K562 (cell line): ENCODE measurements around the gene PPARD. TPM values are rescaled to one million over a fixed set of nuclear protein-coding genes. Genes with fewer than 3 reads are reported as not detected.

Experiments used
- COPS2 ChIP-seq: fragments of 450-650 bp; conservative IDR thresholded peaks from 2 replicates; pipeline ENCODE4 v1.6.1; 2016; ENCODE audit warnings: mild to moderate bottlenecking, moderate library complexity
- EWSR1 ChIP-seq: fragments of 450-650 bp; IDR thresholded peaks from 2 replicates; pipeline ENCODE4 v1.6.1; 2018; ENCODE audit warnings: borderline replicate concordance, mild to moderate bottlenecking, low read depth, moderate library complexity; ENCODE audit not compliant: partially characterized antibody
- L3MBTL2 ChIP-seq: fragments of 450-650 bp; IDR thresholded peaks from 2 replicates; pipeline ENCODE4 v1.6.1; 2016; ENCODE audit warnings: mild to moderate bottlenecking, moderate library complexity
- MAFG ChIP-seq: fragments of 450-650 bp; conservative IDR thresholded peaks from 2 replicates; pipeline ENCODE4 v1.6.1; 2016; ENCODE audit warnings: missing genetic modification characterization, missing compliant biosample characterization
- MAZ ChIP-seq, 2 experiments: fragments of 450-650 bp in 1 of 2; sonication (generic) in 1 of 2; formaldehyde crosslinking; IDR thresholded peaks in 1 of 2; conservative IDR thresholded peaks in 1 of 2; 2 replicates each; pipeline versions ENCODE4 v1.4.0 to v1.5.0; 2020; ENCODE audit warnings: mild to moderate bottlenecking in 1 of 2, missing genetic modification reagents in 1 of 2
- MNT ChIP-seq, 2 experiments: fragments of 450-650 bp; conservative IDR thresholded peaks; 2 replicates each; pipeline ENCODE4 v1.6.1; 2017; ENCODE audit warnings: mild to moderate bottlenecking in 2 of 2, moderate library complexity in 2 of 2
- MXD1 ChIP-seq: fragments of 250-450 bp; sonication (Bioruptor Pico); IDR thresholded peaks from 2 replicates; pipeline ENCODE4 v1.8.0; 2021; ENCODE audit warnings: borderline replicate concordance, mild to moderate bottlenecking, moderate library complexity; ENCODE audit not compliant: poor library complexity, severe bottlenecking
- NFXL1 ChIP-seq: fragments of 450-650 bp; formaldehyde crosslinking; IDR thresholded peaks from 2 replicates; pipeline ENCODE4 v1.4.0; 2021; ENCODE audit warnings: mild to moderate bottlenecking
- RUNX1 ChIP-seq: sonication (generic); IDR thresholded peaks from 2 replicates; pipeline ENCODE4 v1.6.1; 2016; ENCODE audit warnings: antibody characterized with exemption, low read depth
- SIN3B ChIP-seq: fragments of 450-650 bp; IDR thresholded peaks from 2 replicates; pipeline ENCODE4 v1.6.1; 2017; ENCODE audit warnings: low read depth, mild to moderate bottlenecking, moderate library complexity
- SMAD3 ChIP-seq: fragments of 450-650 bp; formaldehyde crosslinking; conservative IDR thresholded peaks from 2 replicates; pipeline ENCODE4 v1.4.0; 2020; ENCODE audit warnings: mild to moderate bottlenecking
- TAF9B ChIP-seq: fragments of 450-650 bp; IDR thresholded peaks from 2 replicates; pipeline ENCODE4 v1.6.1; 2018; ENCODE audit warnings: mild to moderate bottlenecking; ENCODE audit not compliant: partially characterized antibody
- ZFP30 ChIP-seq: fragments of 250-450 bp; sonication (Bioruptor Pico); IDR thresholded peaks from 2 replicates; pipeline ENCODE4 v1.8.0; 2022; ENCODE audit warnings: moderate library complexity, mild to moderate bottlenecking, inconsistent platforms, borderline replicate concordance
- ZNF740 ChIP-seq, 3 experiments: fragments of 200-800 bp in 1 of 3; sonication (Bioruptor generic) in 1 of 3; sonication (generic) in 1 of 3; formaldehyde crosslinking in 1 of 3; IDR thresholded peaks; 2 replicates each; pipeline versions ENCODE4 v1.6.1 to v1.8.0; 2016 to 2022; ENCODE audit warnings: mild to moderate bottlenecking in 2 of 3, missing compliant biosample characterization in 2 of 3, missing genetic modification characterization in 2 of 3, missing genetic modification reagents in 1 of 3
- polyA plus RNA-seq, 8 experiments: library from polyadenylated mRNA; depleted of rRNA in 4 of 8; stranded (reverse) in 5 of 8; unstranded in 3 of 8; fragments of >200 nt; fragmentation: Nextera tagmentation in 2 of 8; fragmentation: Illumina TruSeq in 1 of 8; extraction: Ambion mirVana in 2 of 8; extraction: Trizol in 1 of 8; gene quantifications; 2 replicates each; pipeline versions ENCODE4 v1.2.1 to v1.2.3, GENCODE V29; 2011 to 2014; ENCODE audit warnings: inconsistent platforms in 1 of 8, missing spikeins in 1 of 8
- total RNA-seq, 7 experiments: library from RNA; depleted of rRNA in 6 of 7; stranded (reverse); fragments of >200 nt in 6 of 7; fragmentation: Illumina TruSeq in 2 of 7; extraction: Trizol in 2 of 7; gene quantifications; 2 replicates each; pipeline versions ENCODE4 v1.2.1 to v1.2.3, GENCODE V29; 2011 to 2021; ENCODE audit warnings: low replicate concordance in 1 of 7
- TF ChIP-seq, protein P1 (sequence below), 2 experiments: fragments of 200-800 bp in 1 of 2; sonication (Bioruptor generic) in 1 of 2; sonication (generic) in 1 of 2; formaldehyde crosslinking in 1 of 2; IDR thresholded peaks in 1 of 2; conservative IDR thresholded peaks in 1 of 2; 2 replicates each; pipeline versions ENCODE4 v1.5.0 to v1.6.1; 2016 to 2020; ENCODE audit warnings: missing compliant biosample characterization in 1 of 2, missing genetic modification characterization in 1 of 2, missing genetic modification reagents in 1 of 2
- TF ChIP-seq, protein P2 (sequence below): fragments of 450-650 bp; IDR thresholded peaks from 2 replicates; pipeline ENCODE4 v1.7.0; 2016; ENCODE audit warnings: borderline replicate concordance

The PPARD gene
- total and polyA plus RNA-seq, 9 of the 15 experiments (the other 6 are each of a cell fraction or from before 2014, with no cell fraction given): 0.14 to 13.2 (median 3.8) TPM

GRCh38 chr6:35297601-35298481 is 44.5 kb upstream of the PPARD start, which contains the start of gene DEF6 (continued):
- TF ChIP-seq NFXL1 (CRISPR knock-in tag) (no peak), MAFG (tag) (no peak), L3MBTL2 (peak; percentile 90), ZFP30 (CRISPR knock-in tag) (no peak), TAF9B (no peak), ZNF740 (CRISPR knock-in tag; IDR thresholded peaks at IDR 0.05) (peak; percentile 58; the same call in 1 of the 2 replicates), ZNF740 (tag; IDR thresholded peaks at IDR 0.05) (no peak), MNT (conservative IDR thresholded peaks at IDR 0.05) (peak; percentile 60 to 82), SIN3B (no peak), COPS2 (no peak), EWSR1 (no peak), RUNX1 (peak; percentile 71; the same call in 1 of the 2 replicates), MXD1 (CRISPR knock-in tag) (no peak), SMAD3 (CRISPR knock-in tag) (no peak), MAZ (CRISPR knock-in tag; conservative IDR thresholded peaks at IDR 0.05 in 1 of 2, IDR thresholded peaks at IDR 0.05 in 1 of 2) (peak; percentile 83 to 94; a peak in 3 of 4 replicates)
- TF ChIP-seq, protein P1, sequence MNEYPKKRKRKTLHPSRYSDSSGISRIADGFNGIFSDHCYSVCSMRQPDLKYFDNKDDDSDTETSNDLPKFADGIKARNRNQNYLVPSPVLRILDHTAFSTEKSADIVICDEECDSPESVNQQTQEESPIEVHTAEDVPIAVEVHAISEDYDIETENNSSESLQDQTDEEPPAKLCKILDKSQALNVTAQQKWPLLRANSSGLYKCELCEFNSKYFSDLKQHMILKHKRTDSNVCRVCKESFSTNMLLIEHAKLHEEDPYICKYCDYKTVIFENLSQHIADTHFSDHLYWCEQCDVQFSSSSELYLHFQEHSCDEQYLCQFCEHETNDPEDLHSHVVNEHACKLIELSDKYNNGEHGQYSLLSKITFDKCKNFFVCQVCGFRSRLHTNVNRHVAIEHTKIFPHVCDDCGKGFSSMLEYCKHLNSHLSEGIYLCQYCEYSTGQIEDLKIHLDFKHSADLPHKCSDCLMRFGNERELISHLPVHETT (CRISPR knock-in tag; conservative IDR thresholded peaks at IDR 0.05 in 1 of 2, IDR thresholded peaks at IDR 0.05 in 1 of 2): 0 out of 4 replicates have a peak, but pooled peaks of 1 of the 2 experiments have one; percentile 32
- TF ChIP-seq, protein P2, sequence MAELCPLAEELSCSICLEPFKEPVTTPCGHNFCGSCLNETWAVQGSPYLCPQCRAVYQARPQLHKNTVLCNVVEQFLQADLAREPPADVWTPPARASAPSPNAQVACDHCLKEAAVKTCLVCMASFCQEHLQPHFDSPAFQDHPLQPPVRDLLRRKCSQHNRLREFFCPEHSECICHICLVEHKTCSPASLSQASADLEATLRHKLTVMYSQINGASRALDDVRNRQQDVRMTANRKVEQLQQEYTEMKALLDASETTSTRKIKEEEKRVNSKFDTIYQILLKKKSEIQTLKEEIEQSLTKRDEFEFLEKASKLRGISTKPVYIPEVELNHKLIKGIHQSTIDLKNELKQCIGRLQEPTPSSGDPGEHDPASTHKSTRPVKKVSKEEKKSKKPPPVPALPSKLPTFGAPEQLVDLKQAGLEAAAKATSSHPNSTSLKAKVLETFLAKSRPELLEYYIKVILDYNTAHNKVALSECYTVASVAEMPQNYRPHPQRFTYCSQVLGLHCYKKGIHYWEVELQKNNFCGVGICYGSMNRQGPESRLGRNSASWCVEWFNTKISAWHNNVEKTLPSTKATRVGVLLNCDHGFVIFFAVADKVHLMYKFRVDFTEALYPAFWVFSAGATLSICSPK: no peak
